ENCODE measurements around the gene MKLN1. TPM values are rescaled to one million over a fixed set of nuclear protein-coding genes. Genes with fewer than 3 reads are reported as not detected.

MKLN1 gene
- polyA plus RNA-seq, 1 donor from 2014 or later = 15.9 TPM

GRCh38 chr7:131499801-131500200, 172.1 kb downstream of the MKLN1 start:
- Histone ChIP-seq H3K36me3 (ENCODE audit: insufficient read depth, low read length) (no peaks in the 10 kb centered on the region), H2AFZ (ENCODE audit: low read depth, low read length) (no peak overlapping the region), H3K27ac (ENCODE audit: low read length) (no peak overlapping the region), H3K9me3 (ENCODE audit: low read length) (no peaks in the 10 kb centered on the region), H4K20me1 (ENCODE audit: insufficient read depth) (no peaks in the 10 kb centered on the region), H3K9me2 (ENCODE audit: insufficient read depth, low read length) (no peaks in the 10 kb centered on the region), H3K27me3 (ENCODE audit: insufficient read depth, low read depth, low read length) (no peaks in the 10 kb centered on the region), H3K4me3 (ENCODE audit: low read length) (no peak overlapping the region), H3K9ac (ENCODE audit: low read length) (no peak overlapping the region), H3F3A (ENCODE audit: insufficient read depth, low read length, poor library complexity, severe bottlenecking) (no peaks in the 10 kb centered on the region), H3K79me2 (replicated peaks; ENCODE audit: insufficient read depth, low read length) (no peaks in the 10 kb centered on the region), H3K4me2 (ENCODE audit: low read length) (no peak overlapping the region)
- TF ChIP-seq TAF1 (IDR thresholded peaks at IDR 0.05; ENCODE audit: low read depth) = no peak
- TF ChIP-seq REST (IDR thresholded peaks at IDR 0.05; ENCODE audit: borderline replicate concordance) = no peak
- no peak for TF ChIP-seq MXI1 (conservative IDR thresholded peaks at IDR 0.05; ENCODE audit: poor library complexity, severe bottlenecking)
- no peak for TF ChIP-seq EZH2 (IDR thresholded peaks at IDR 0.05; ENCODE audit: borderline replicate concordance, insufficient read depth, low read length, poor library complexity, severe bottlenecking)
- TF ChIP-seq RAD21 (conservative IDR thresholded peaks at IDR 0.05) = no peak
- no peak for TF ChIP-seq POLR2AphosphoS5 (IDR thresholded peaks at IDR 0.05)
- TF ChIP-seq EP300 (conservative IDR thresholded peaks at IDR 0.05; ENCODE audit: poor library complexity, severe bottlenecking) = no peak
- TF ChIP-seq, protein P1, sequence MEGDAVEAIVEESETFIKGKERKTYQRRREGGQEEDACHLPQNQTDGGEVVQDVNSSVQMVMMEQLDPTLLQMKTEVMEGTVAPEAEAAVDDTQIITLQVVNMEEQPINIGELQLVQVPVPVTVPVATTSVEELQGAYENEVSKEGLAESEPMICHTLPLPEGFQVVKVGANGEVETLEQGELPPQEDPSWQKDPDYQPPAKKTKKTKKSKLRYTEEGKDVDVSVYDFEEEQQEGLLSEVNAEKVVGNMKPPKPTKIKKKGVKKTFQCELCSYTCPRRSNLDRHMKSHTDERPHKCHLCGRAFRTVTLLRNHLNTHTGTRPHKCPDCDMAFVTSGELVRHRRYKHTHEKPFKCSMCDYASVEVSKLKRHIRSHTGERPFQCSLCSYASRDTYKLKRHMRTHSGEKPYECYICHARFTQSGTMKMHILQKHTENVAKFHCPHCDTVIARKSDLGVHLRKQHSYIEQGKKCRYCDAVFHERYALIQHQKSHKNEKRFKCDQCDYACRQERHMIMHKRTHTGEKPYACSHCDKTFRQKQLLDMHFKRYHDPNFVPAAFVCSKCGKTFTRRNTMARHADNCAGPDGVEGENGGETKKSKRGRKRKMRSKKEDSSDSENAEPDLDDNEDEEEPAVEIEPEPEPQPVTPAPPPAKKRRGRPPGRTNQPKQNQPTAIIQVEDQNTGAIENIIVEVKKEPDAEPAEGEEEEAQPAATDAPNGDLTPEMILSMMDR (IDR thresholded peaks at IDR 0.05; ENCODE audit: poor library complexity, severe bottlenecking) = no peak
- TF ChIP-seq SMC3 (conservative IDR thresholded peaks at IDR 0.05; ENCODE audit: poor library complexity) = no peak

GRCh38 chr7:131500357-131500756, 172.7 kb downstream of the MKLN1 start:
- Histone ChIP-seq H2AFZ (ENCODE audit: low read depth, low read length) (no peak overlapping the region), H3K4me3 (ENCODE audit: low read length) (no peak overlapping the region), H3K9me2 (ENCODE audit: insufficient read depth, low read length) (no peaks in the 10 kb centered on the region), H3F3A (ENCODE audit: insufficient read depth, low read length, poor library complexity, severe bottlenecking) (no peaks in the 10 kb centered on the region), H4K20me1 (ENCODE audit: insufficient read depth) (no peaks in the 10 kb centered on the region), H3K4me2 (ENCODE audit: low read length) (no peak overlapping the region), H3K9me3 (ENCODE audit: low read length) (no peaks in the 10 kb centered on the region), H3K79me2 (replicated peaks; ENCODE audit: insufficient read depth, low read length) (no peaks in the 10 kb centered on the region), H3K36me3 (ENCODE audit: insufficient read depth, low read length) (no peaks in the 10 kb centered on the region), H3K27me3 (ENCODE audit: insufficient read depth, low read depth, low read length) (no peaks in the 10 kb centered on the region), H3K27ac (ENCODE audit: low read length) (no peak overlapping the region), H3K9ac (ENCODE audit: low read length) (no peak overlapping the region)
- no peak for TF ChIP-seq POLR2AphosphoS5 (IDR thresholded peaks at IDR 0.05)
- no peak for TF ChIP-seq EZH2 (IDR thresholded peaks at IDR 0.05; ENCODE audit: borderline replicate concordance, insufficient read depth, low read length, poor library complexity, severe bottlenecking)
- TF ChIP-seq MXI1 (conservative IDR thresholded peaks at IDR 0.05; ENCODE audit: poor library complexity, severe bottlenecking) = no peak
- no peak for TF ChIP-seq EP300 (conservative IDR thresholded peaks at IDR 0.05; ENCODE audit: poor library complexity, severe bottlenecking)
- TF ChIP-seq SMC3 (conservative IDR thresholded peaks at IDR 0.05; ENCODE audit: poor library complexity) = no peak
- TF ChIP-seq TAF1 (IDR thresholded peaks at IDR 0.05; ENCODE audit: low read depth) = no peak
- TF ChIP-seq, protein P1 (IDR thresholded peaks at IDR 0.05; ENCODE audit: poor library complexity, severe bottlenecking) = no peak
- no peak for TF ChIP-seq RAD21 (conservative IDR thresholded peaks at IDR 0.05)
